Activated gamma-delta T cell treated with Interleukin-2 at 50 U/mL for 16 hours (primary cell): ENCODE results near the gene RNF181.
A peak's percentile ranks its signal among the peaks of the same experiment; 100 is the strongest.
"Not testable (repeated sequence)": the region's sequence is repeated elsewhere in the genome, so short reads cannot be mapped to it uniquely, and the experiment has no call there.

Source experiments
- DNase-seq: peaks from one replicate; pipeline ENCODE4 v3.0.0-alpha.2; 2020

RNF181 gene

DNA sequence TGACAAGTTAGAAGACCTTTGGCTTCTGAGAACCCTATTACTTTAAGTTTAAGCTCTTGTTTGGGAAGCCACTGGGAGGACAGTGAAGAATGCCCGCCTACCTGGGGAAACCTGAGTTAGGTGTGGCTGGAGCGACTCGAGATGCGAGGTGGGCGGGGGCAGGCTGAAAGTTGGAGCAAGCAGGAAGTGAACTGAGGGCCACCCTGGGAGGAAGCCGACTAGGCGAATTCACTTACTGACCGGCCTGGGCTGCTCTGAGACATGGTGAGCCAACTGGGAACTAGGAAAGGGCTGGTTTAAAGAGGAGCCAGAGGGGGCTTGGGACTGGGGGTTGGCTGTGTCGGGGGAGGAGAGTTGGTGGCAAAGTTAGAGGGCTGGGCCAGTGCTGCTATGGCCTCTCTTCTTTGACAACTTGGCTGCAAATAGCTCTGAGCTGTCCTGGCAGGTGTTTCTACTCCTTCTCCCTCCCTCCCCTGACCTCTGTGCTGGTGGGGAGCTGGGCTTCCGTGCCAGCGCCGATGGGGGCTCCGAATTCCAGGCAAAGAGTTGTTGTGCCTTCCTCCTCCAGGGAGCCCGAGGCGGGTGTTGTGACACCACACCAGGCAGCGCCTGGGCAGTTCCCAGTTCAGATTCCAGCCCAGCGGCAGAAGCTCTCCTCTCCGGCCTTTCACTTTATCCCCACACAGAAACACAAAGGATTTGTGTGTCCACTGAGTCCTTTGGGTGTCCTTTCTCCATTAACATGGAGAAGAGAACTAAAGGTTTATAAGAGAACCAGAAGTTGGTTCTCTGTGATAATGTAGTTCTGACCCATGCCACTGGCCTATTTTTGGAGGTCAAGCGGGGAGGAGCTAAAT is 17.9 kb upstream of the RNF181 start, which contains the start of gene VAMP8:
Gene VAMP8, plus strand, starts transcription at position 201 of the 857 bp plus-strand sequence. Its CDS starts 61 bp downstream, at position 262.
- peak; percentile 66 for DNase-seq

DNA sequence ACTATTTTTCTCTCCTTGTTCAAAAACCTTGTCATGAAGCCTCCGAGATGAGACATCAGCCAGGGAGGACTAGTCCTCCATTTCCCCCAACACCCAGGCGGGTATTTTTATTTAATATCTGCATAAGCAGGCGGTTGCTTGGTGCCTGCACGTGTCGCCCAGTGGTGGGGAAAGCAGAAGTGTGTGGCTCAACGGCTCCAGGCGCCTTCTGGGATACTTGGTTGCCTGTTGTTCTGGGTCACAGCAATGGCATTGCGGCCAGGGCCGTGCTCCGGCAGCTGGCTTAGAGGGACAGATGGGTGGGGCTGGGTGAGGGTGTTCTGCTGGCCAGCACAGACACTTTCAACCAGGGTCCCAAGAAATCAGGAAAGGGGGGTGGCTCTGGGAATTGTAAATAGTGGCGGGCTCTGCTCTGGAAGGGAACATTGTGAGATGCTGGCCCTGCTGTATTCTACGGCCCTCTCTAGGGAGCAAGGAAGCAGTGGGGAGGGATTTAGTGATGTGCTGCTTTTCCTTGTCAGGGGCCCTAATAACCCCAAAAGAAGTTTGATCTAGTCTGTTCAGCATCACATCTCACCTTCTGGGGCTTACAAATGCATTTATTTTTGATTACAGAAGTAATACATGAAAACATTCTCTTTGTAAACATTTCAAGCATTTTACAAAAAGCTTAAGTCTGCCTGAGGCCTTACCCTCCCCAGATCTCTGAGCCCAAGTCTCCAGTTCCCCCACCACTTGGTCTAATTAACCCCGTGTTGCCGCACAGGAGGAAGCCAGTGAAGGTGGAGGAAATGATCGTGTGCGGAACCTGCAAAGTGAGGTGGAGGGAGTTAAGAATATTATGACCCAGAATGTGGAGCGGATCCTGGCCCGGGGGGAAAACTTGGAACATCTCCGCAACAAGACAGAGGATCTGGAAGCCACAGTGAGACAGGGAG is 17.0 kb upstream of the RNF181 start:
- DNase-seq: no peak

- no peak for DNase-seq
These were observed 16.1 kb upstream of the RNF181 start for GRCh38 chr2:85579266-85579935.

DNA sequence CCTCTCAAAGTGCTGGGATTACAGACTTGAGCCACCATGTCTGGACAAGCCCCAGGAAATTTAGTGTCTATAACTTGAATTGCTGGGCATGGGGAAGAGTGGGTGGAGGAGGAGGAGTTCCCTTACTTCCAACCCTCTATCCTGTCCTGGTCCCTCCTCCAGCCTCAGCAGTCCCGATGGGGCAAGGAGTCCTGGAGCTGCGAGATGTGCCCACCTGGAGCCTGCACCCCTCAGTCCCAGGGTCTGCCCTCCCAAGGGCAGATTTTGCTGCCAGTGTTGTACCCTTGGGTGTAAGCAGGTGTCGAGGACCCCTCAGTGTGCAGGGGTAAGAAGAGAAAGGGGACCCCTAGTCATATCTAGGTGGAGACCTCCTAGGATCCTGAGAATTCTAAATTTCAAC is 15.3 kb upstream of the RNF181 start:
- no peak for DNase-seq

DNA sequence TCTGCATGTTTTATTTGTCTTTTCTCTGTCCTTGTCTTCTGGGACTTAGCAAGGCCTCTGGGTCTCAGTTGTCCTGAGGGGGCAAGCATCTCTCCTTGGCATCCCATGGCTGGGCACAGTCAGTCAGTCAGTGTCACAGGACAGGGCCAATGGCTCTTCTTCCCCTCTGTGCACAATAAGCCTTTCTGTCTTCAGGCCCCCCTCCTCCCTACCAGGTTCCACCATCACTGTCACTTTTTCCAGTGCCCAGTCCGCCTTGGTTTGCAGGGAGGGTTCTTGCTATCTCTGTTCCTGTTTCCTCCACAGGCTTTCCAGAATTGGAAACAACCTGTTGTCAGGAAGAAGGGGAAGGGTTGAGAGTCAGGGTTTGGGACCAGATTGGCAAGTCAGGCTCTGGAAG is 13.1 kb upstream of the RNF181 start:
- DNase-seq: no peak

DNA sequence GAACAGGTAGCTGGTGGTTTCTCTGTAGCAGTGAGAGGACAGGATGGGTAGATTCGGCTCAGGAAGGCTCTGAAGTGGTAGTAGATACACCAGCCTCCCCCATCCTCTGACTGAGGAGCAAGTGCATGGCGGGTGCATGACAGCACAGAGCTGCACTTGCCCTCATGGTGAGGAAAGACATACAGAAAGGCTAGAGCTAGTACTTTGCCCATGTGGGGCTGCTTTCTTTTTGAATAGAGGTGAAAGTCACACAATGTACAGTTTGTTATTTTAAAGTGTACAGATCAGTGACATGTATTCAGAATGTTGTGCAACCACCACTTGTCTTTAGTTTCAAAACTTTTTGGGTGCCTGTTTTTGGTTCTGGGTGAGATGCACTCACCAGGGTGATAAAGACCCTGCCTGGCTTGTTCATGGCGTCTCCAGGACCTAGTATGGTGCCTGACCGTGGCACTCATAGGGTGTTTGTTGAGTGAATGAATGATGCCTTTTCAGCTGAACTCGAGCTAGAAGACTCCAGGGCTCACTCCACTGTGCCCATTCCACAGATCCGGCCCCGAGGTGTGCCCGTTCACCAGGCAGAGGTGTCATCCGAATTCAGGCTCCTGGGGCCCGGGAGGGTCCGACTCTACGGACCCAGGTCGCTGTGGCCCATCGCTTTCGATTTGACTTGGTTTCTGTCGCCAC is 11.7 kb upstream of the RNF181 start:
- DNase-seq: no peak

DNA sequence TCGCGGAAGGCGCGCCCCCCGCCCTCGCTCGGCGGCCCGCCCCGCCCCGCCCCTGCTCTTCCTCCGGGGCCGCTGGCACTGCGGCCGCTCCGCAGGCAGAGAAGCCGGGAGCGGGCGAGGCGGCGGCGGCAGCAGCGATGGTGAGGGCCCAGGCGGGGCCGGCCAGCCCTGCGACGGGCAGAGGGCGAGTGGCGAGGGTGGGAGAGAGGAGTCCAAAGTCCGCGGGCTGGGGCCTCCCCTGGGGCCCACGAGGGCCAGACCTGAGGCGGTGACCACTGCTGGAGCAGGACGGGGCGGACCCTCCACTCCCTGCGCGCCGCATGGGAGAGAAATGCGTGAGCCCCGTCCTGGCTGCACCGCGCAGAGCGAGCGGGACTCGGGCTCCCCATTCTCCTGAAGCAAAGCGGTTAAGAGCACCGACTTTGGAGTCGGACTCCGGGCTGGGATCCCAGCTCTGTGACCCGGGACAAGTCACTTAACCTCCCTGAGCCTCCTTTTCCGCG is 11.1 kb upstream of the RNF181 start, which contains the start of gene VAMP5:
Gene VAMP5, plus strand, starts transcription at position 78 of the 503 bp plus-strand sequence. Its CDS starts 60 bp downstream, at position 138.
- DNase-seq: no peak

GRCh38 chr2:85584857-85585780 is 10.4 kb upstream of the RNF181 start:
- no peak for DNase-seq

- DNase-seq: no peak
These were observed 9.8 kb upstream of the RNF181 start for GRCh38 chr2:85585781-85586105.

DNA sequence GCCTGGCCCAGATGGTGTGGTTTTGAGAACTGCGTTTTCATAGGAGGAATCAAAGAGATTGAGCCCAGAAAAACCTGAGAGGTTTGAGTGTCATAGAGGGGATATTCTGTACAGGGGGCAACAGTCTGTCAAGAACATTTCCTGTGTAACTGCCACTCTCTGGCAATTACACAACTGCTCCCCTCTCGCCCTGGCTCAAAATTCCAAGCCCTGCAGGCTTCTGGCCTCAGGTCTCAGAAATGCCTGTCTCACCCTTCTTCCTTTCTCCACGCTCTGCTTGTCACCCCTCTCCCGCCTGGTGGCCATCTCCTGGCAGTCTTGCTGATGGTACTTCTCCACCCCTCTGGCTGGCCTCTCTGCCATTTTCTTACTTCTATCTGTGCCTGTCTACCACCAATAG is 7.3 kb upstream of the RNF181 start:
- no peak for DNase-seq

DNA sequence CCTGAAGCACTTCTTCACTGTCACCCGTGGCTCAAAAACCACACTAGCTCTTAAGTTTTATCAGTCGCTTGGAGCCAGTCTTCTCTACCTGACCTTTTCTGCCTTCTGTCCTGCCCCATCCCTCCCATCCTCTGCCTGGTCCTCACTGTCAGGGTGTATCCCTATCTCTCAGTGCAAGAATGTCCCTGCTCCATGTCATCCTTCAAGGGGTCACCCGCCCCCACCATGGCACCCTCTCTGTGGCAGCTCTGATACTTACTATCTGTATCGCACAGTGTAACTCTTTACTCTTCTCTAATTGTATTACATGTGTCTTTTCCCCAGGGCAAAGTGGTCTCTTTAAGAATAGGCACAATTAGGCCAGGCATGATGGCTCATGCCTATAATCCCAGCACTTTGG is 6.9 kb upstream of the RNF181 start:
- DNase-seq: no peak

- DNase-seq: no peak
These were observed 6.4 kb upstream of the RNF181 start for GRCh38 chr2:85589181-85589580.

- DNase-seq: no peak
These were observed 5.4 kb upstream of the RNF181 start for GRCh38 chr2:85589982-85590791.

DNA sequence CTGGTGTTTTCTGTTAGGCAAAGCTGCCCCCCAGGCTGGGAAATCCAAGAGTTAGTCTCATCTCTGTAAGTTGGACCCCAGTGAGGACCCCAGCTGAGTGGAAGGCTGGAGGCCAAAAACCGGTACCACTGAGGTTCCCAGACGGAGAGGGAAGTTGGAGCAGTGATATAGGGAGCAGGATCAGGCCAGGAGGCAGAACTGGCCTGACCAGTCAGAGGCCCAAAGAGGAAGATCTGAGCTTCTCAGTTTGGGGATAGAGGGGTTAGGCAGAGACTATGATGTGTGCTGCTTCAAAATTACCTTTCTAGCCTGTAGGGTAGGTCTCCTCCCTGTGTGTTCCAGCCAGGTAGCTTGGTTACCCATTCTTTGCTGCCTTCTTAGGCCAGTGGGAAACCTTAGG is 4.6 kb upstream of the RNF181 start:
- no peak for DNase-seq

DNA sequence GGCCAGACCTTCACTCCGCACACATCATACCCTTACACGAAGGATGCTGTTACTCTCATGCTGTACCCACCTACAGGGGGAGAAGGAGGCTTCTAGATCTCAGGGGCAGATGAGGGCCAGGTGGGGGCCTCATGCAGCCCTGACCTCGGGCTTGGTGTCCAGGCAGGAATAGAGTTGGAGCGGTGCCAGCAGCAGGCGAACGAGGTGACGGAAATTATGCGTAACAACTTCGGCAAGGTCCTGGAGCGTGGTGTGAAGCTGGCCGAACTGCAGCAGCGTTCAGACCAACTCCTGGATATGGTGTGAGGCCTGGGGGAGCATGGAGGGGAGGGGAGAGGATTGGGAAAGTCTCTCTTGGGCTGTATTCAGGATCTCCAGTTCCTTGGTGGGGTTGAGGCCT is 4.0 kb upstream of the RNF181 start:
- DNase-seq: no peak

GRCh38 chr2:85592299-85592698 is 3.2 kb upstream of the RNF181 start:
- DNase-seq: not testable (repeated sequence)

DNA sequence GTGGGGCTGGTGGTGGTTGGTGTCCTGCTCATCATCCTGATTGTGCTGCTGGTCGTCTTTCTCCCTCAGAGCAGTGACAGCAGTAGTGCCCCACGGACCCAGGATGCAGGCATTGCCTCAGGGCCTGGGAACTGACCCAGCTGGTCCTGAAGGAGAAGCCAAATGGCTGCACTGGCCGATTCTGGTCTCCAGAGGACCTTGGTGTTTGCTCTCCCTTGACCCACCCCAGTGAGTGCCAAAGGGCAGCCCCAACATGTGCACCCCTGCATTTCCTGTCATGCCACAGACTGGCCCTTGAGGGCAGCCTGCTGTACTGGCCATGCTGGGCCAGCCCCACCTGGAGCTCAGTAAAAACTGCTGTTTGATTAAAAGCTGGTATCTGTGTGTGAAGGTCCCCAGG is 2.5 kb upstream of the RNF181 start:
- DNase-seq: no peak

DNA sequence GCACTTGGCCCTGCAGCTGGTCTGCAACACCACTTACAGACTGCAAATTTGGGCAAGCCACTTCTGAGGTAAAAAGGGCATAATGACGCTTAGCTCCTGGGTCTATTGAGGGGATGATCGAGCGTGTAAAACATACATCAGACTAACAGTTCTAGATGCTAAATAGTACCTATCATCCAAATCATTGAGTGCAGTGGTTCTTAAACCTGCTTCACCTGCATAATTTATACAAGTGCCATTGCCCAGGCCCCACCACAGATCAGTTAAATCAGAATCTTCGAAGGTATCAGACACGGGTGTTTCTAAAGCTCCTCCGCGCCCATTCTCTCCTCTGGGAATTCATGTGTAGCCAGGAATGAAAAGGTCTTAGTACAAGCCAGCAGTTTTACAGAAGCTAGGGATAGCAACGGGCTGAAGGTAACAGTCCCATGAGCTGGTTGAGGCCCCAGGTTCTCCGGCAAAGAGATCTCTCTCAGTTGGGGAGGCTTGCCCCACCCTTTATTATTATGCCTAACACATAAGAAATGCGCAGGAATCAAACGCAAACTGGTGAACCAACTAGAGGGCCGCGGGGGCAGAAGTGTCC is 737 bp upstream of the RNF181 start:
- DNase-seq: no peak

GRCh38 chr2:85596026-85596333 is 435 bp downstream of the RNF181 start:
- DNase-seq: no peak

- DNase-seq: no peak
These were observed 1.1 kb downstream of the RNF181 start for GRCh38 chr2:85596486-85597143.
